Measurements from ENCODE around the gene KIF25. TPM values are rescaled to one million over a fixed set of nuclear protein-coding genes. Genes with fewer than 3 reads are reported as not detected.

The KIF25 gene
- polyA plus RNA-seq, 12 donors, result 0.21 to 1.2 (median 0.75) TPM; not detected in 2

DNA sequence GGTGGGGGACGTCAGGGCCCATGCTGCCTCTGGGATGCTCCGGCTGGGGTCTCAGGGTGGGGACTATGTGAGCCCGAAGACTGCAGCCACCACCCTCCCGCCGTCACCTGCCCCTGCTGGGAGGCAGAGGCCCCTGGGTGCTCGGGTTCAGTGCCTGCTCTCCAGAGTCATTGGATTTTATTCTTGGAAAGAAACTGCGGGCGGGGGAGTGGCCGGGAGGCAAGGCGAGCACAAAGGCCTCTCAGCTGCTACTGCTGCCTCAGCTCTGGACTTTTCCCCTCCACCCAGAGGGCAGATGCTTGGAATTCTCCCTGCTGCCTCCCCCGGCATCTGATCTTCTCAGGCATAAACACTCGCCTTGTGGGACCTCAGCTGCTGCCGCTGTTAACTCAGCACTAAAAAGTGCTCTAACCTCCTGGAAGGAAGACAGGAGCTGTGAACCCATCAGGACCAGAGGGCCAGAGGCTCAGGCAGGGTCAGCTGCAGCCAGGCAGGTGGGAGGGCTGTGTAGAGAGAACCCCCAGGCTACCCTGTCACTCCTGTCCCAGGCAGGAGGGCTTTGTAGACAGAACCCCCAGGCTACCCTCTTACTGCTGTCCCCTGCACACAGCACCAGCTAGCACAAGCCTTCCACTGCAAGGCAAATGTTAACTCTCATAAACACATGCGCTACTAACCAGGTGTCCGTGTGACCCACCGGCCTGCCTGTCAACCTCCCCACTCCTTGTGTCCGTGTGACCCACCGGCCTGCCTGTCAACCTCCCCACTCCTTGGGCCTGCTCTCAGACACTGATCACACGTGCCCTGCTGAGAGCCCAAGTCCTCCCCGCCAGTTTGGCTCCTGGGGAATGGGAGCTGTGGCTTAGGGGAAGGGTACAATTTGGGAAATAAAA is 90.9 kb downstream of the KIF25 start:
- peak; percentile 53 for DNase-seq

DNA sequence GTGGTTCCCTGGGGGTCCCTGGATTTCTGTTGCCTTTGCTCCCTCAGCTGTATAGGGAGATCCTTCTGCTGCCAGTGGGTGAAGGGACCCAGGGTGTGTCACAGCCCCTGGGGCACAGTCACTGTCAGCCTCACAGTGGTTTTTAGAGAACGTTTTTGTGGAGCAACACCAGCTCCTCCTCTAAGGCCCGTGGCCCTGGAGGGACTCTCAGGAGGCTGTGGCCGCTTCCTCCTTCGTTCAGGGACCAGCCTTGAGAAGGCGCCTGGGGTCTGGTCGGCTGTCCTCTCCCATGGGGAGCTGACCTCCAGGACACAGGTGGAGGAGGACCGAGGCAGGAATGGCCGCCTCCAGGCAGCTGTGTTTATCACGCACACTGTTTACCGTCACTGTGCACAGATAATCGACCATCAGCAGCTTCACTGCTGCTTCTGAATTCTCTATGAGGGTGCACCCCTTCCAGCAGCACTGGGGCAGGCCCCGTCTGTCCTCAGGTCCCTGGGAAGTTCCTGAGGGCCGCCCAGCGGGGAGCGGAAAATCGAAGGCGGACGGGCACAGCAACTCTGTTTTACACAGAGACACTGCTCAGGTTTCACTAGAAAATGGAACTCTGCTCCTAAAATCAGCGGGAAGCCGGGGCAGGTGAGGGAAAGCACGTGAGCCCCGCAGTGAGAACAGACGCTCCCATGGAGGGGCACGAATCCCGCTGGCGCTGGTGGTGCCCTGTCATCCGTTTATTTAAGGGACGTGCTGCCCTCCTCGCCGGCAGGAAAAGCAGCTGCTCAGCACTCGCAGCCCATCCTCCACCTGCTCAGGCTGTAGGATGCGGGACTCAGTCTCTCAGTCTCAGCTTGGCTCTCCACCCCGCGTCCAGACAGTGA is 92.0 kb downstream of the KIF25 start:
- DNase-seq, result no peak

DNA sequence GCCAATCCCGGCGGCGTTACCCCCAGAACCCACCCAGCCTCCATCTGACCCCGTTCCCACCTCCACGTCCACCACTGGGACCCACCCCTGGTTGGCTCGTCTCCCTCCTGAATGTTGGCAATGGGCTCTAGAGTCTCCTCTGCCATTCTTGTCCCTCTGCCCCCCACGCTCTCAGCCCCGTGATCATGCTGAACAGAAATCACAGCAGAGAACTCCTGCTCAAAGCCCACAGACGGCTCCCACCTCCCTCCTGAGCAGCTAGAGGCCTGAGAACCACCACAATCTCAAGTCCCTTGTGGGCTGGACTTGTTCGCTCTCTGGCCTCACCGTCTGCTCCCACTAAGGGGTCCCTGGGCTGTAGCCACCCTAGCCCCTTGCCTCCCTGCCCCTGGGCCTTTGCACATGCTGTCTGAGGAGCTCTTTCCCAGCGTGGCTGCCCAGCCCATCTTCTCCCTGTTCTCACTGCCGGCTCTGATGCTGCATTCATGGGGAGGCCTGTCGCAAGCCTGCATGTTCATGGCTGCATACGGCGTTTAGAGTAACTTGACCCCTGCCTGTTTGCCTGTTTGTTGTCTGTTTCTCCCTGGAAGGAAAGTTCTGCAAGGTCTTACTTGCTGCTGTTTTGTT is 92.7 kb downstream of the KIF25 start:
- no peak for DNase-seq

DNA sequence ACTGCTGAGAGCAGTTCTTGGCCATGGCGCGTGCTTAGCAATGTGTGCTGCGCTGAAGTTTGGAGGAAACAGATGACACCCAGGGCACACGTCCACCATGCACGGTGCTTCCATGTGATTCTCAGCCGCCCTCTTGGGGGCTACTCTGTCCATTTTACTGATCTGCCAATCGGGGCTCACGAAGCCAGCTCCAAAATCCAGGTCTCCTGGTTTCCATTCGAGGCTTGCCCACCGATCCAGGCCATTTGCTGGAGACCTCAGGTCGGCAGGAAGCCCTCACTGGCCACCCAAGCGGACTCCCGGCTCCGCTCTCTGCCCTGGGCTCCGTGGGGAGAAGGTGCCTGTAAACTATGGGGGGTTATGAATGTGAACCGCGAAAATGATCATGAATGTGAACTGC is 93.2 kb downstream of the KIF25 start:
- no peak for DNase-seq

DNA sequence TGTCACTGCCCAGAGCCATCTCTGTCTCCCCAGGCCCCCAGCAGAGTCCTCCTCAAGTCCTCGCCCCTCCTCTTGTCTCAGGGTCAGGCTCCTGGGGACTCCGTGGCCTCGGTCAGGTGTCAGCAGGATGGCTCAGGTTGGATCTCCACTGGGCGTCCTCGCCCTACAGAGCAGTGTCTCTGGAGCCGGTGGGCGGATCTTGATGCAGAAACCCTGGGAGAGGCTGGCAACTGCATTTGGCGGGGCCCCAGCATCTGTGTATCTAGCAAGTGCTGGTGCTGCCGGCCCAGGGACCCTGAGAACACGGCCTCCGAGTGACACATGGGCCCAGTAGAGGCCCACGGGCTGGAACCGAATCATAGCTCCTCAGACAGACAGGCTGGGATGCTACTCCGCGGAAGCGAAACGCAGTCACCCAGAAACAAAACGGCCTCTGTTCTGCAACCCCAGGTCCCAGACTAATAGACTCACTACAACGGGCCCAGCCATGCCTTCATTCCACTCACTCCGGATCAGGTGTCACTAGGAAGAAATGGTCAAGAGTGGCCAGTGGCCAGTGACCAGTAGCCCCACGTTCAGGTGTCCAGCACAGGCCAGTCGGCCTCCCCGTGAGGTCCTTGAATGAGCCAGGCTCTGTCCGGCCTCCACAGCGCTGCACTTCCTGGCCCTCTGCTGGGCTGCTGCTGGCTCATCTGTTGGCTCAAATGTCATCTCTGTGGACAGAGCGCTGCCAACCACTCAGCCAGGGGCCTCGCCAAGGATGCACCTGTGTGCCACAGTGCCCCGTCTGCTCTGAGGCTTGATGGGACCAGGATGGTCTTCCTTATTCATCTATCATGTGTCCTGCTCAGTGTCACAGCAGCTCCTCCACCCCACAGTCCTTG is 94.2 kb downstream of the KIF25 start:
- no peak for DNase-seq

DNA sequence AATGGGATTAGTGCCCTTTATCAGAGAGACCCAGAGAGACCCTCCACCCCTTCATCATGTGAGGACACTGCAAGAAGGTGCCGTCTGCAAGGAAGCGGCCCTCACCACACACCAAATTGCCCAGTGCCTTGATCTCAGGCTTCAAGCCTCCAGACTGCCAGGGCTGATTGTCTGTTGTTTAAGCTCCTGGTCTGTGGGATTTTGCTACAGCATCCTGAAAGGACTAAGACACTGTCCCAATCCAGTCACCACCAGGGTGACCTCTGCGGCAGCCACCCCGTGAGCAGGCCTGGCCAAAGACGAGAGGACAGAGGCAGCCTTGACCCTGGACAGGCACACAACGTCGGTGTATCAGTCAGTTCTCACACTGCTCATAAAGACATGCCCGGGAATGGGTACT is 95.1 kb downstream of the KIF25 start:
- no peak for DNase-seq

DNA sequence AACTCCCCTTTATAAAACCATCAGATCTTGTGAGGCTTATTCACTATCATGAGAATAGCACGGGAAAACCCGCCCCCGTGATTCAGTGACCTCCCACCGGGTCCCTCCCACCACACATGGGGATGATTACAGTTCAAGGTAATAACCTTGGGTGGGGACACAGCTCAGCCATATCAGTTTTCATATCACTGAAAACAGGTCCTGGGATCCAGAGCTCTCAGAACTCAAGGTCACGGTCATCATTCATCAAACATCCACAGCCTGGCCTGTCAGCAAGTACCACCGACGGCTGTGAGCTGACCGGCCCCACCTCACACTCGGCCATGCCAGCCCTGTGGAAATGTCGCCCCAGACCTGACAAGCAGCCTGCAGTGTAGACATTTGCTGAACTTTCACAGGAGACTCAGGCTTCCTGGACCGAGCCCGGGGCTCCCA is 95.6 kb downstream of the KIF25 start:
- DNase-seq, result no peak

DNA sequence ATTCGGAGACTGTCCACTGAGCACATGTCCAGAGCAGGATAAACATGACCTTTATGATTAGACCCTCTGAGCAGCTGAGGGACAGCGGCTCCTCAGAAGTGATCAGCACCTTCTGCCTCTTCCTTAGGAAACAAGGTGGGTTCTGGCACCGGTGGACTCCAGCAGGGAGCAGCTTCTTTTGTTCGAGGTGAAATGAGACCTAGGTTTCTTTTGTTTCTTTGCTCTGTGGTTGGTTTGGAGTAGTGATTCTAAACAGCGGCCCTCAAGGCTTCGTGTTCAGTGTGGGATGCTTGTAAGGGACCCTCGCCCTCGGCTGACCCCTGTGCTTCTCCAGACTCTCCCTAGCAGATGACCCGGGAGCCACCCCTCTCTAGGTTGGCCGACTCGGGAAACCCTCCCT is 96.2 kb downstream of the KIF25 start:
- no peak for DNase-seq

Other genes starting within 250 kb of the KIF25 start
- 10 to 100 TPM in 11 of 12 donors, not detected in 1; 25.7 to 89.7 (median 48.4) TPM for gene AFDN, start 170.8 kb upstream of the KIF25 start, polyA plus RNA-seq (ENCODE audit: insufficient read length in 12 of 12)
- 1 to 10 TPM in 1 of 12 donors, under 1 TPM in 10, not detected in 1; 0.10 to 7.7 (median 0.42) TPM for gene FRMD1, start 81.5 kb downstream of the KIF25 start, polyA plus RNA-seq (ENCODE audit: insufficient read length in 12 of 12)